ENCODE data around the gene SAPCD2.

Gene SAPCD2

DNA sequence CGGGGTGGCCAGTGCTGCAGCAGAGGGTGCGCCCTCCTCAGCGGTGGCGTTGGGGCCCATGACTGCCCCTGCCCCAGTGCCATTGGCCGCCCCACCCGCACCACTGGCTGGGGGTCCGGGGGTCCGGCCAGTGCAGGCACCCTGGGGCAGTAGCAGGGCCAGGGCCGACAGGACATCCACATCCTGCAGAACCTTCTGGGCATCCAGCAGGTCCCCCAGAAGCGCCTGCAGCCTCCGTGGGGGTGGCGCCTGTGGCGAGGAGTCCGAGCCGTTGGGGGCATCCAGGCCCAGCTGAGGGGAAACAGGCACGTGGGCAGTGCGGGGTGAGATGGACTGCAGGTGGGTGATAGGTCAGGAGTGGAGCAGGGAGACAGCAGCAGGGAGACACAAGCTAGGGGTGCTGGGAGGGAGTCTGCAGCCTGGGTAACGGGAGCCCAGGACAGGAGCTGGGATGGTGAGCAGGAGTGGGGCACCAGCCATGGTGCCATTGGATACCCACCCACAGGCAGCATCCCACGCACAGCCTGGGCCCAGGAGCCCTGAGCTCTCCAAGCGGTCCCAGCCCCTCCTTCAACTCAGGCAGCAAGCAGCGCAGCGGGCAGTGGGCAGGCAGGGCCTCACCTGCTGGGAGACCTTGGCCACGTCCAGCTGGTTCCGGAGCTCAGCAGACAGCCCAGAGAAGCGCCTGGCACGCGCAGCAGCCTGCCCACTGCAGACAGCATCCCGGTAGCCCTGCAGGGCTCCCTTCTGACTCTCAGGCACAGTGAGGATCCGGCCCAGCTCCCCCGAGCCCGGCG, 49.4 kb downstream of the SAPCD2 start:
- Histone ChIP-seq H3K4me1 (ENCODE audit: control insufficient read depth, low read length) (peaks cover 8% of the 10 kb centered on the region), H3K27me3 (ENCODE audit: control insufficient read depth, low read length) (peaks cover 1% of the 10 kb centered on the region; the same call in 1 of the 2 replicates), H3K36me3 (ENCODE audit: control insufficient read depth, low read length) (no peaks in the 10 kb centered on the region), H3K79me2 (ENCODE audit: control insufficient read depth, low read length) (no peaks in the 10 kb centered on the region), H3K4me2 (ENCODE audit: low read length) (no peak overlapping the region), H3K9me2 (replicated peaks; ENCODE audit: control insufficient read depth, low read length) (no peaks in the 10 kb centered on the region), H3F3A (ENCODE audit: control insufficient read depth, insufficient read depth) (no peaks in the 10 kb centered on the region), H3K27ac (ENCODE audit: low read depth, low read length) (no peak overlapping the region), H4K20me1 (ENCODE audit: control insufficient read depth, insufficient read depth, low read depth, low read length) (no peaks in the 10 kb centered on the region), H3K9me3 (ENCODE audit: control insufficient read depth, insufficient read depth, low read length) (no peaks in the 10 kb centered on the region), H3K4me3 (ENCODE audit: low read length) (no peak overlapping the region)
- TF ChIP-seq, protein P1, sequence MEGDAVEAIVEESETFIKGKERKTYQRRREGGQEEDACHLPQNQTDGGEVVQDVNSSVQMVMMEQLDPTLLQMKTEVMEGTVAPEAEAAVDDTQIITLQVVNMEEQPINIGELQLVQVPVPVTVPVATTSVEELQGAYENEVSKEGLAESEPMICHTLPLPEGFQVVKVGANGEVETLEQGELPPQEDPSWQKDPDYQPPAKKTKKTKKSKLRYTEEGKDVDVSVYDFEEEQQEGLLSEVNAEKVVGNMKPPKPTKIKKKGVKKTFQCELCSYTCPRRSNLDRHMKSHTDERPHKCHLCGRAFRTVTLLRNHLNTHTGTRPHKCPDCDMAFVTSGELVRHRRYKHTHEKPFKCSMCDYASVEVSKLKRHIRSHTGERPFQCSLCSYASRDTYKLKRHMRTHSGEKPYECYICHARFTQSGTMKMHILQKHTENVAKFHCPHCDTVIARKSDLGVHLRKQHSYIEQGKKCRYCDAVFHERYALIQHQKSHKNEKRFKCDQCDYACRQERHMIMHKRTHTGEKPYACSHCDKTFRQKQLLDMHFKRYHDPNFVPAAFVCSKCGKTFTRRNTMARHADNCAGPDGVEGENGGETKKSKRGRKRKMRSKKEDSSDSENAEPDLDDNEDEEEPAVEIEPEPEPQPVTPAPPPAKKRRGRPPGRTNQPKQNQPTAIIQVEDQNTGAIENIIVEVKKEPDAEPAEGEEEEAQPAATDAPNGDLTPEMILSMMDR (IDR thresholded peaks at IDR 0.05; ENCODE audit: low read depth, low read length, poor library complexity, severe bottlenecking): no peak
- no peak for TF ChIP-seq EZH2phosphoT487 (IDR thresholded peaks at IDR 0.05; ENCODE audit: borderline replicate concordance, low read length)

DNA sequence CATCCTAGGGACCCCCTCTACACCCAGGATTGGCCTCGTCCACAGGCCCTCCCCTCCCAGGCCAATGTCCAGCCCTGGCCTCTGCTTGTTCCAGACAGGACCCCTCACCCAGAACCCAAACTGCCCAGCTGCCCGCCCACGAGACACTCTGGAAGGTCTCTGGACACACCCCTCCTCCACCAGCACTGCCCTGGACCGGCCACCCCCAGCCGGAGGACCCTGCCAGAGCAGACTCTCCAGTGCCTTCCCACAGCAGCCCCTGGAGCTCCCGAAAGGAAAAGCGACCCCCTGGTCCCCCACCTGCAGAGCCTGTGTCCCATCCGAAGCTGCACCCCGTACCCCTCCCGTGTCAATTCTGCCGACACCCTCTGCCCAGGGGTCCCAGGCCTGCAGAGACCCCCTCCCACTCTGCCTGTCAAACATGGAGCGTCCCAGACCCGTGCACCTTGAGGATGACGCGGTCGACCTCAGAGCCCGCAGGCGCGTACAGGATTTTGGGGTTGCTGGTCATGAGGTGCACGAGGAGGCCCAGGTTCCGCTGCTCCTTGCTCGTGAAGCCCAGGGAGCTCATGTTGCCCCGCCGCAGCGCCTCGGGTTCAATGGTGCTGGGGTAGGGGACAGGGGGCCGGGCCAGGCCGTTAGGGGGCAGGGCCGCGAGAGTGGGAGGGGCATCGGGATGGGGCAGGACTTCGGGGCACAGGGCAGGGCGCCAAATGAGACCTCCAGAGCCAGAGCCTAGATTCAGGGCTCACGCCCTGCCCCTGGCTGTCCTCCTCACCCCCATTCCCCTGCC, 50.3 kb downstream of the SAPCD2 start:
- Histone ChIP-seq H3K79me2 (ENCODE audit: control insufficient read depth, low read length) (no peaks in the 10 kb centered on the region), H3K36me3 (ENCODE audit: control insufficient read depth, low read length) (no peaks in the 10 kb centered on the region), H3K9me3 (ENCODE audit: control insufficient read depth, insufficient read depth, low read length) (no peaks in the 10 kb centered on the region), H3K27ac (ENCODE audit: low read depth, low read length) (no peak overlapping the region), H3K27me3 (ENCODE audit: control insufficient read depth, low read length) (no peaks in the 10 kb centered on the region), H3F3A (ENCODE audit: control insufficient read depth, insufficient read depth) (no peaks in the 10 kb centered on the region), H3K9me2 (replicated peaks; ENCODE audit: control insufficient read depth, low read length) (no peaks in the 10 kb centered on the region), H3K4me3 (ENCODE audit: low read length) (no peak overlapping the region), H3K4me1 (ENCODE audit: control insufficient read depth, low read length) (no peaks in the 10 kb centered on the region), H4K20me1 (ENCODE audit: control insufficient read depth, insufficient read depth, low read depth, low read length) (no peaks in the 10 kb centered on the region), H3K4me2 (ENCODE audit: low read length) (no peak overlapping the region)
- TF ChIP-seq EZH2phosphoT487 (IDR thresholded peaks at IDR 0.05; ENCODE audit: borderline replicate concordance, low read length): no peak
- TF ChIP-seq, protein P1 (IDR thresholded peaks at IDR 0.05; ENCODE audit: low read depth, low read length, poor library complexity, severe bottlenecking): no peak

DNA sequence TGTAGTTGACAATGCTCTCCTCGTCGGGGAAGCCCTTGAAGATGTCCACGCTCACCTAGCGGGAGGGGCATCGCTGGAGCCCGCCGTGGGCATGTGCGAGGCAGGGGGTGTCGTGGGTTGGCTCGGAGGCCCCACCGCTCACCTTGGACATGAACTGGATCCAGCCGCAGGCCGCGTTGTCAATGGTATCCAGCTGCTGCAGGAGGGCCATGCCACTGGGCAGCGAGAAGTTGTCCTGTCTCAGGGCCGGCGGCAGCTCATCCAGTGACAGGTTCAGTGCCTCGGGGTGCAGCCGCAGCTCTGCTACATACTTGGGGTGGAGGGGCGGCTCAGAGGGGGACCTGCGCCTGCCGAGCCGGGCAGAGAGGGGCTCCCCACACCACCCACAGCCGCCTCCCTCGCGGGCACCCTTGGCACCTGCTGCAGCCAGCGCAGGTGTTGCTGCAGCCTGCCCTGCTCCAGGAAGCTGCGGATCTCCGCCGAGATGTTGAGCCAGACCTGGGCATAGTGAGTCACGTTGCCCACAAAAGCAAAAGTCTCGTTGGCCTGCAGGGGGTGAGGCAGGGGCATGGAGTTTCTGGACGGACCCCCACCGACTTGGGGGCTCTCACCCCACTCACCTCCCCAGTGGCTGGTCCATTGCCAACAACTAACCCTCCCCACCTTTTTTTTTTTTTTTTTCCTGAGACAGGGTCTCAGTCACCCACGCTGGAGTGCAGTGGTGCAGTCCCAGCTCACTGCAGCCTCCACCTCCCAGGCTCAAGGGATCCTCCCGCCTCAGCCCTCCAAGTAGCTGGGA, 51.4 kb downstream of the SAPCD2 start:
- TF ChIP-seq EZH2phosphoT487 (IDR thresholded peaks at IDR 0.05; ENCODE audit: borderline replicate concordance, low read length): no peak
- TF ChIP-seq, protein P1 (IDR thresholded peaks at IDR 0.05; ENCODE audit: low read depth, low read length, poor library complexity, severe bottlenecking): no peak
- Histone ChIP-seq H3K79me2 (ENCODE audit: control insufficient read depth, low read length) (no peaks in the 10 kb centered on the region), H3K9me2 (replicated peaks; ENCODE audit: control insufficient read depth, low read length) (no peaks in the 10 kb centered on the region), H3K36me3 (ENCODE audit: control insufficient read depth, low read length) (no peaks in the 10 kb centered on the region), H3K4me1 (ENCODE audit: control insufficient read depth, low read length) (no peaks in the 10 kb centered on the region), H3K9me3 (ENCODE audit: control insufficient read depth, insufficient read depth, low read length) (no peaks in the 10 kb centered on the region), H3K27me3 (ENCODE audit: control insufficient read depth, low read length) (no peaks in the 10 kb centered on the region), H3K4me3 (ENCODE audit: low read length) (no peak overlapping the region), H4K20me1 (ENCODE audit: control insufficient read depth, insufficient read depth, low read depth, low read length) (no peaks in the 10 kb centered on the region), H3F3A (ENCODE audit: control insufficient read depth, insufficient read depth) (no peaks in the 10 kb centered on the region), H3K4me2 (ENCODE audit: low read length) (no peak overlapping the region), H3K27ac (ENCODE audit: low read depth, low read length) (no peak overlapping the region)
